K562 (cell line): ENCODE results near the gene GNA15. TPM values are rescaled to one million over a fixed set of nuclear protein-coding genes. Genes with fewer than 3 reads are reported as not detected.

ENCODE experiments used
- ATAC-seq: fragments of 200-7000 bp; cut with Tn5 transposase; 3 replicates; pipeline ENCODE4 v1.9.1; 2020; ENCODE audit warnings: moderate library complexity
- BruUV-seq: library from RNA; stranded (reverse); fragments of 400-500 nt; replicated peaks from 2 replicates; lab custom pipeline; 2021; lab: Mats Ljungman, UMichigan
- CTCF ChIA-PET: fragments of 300-600 bp; formaldehyde crosslinking; extraction: SDS; loops from one replicate; lab custom pipeline; 2021; ENCODE audit warnings: low intra/inter-chr PET ratio; lab: Yijun Ruan, JAX
- POLR2A ChIA-PET: fragments of 300-600, 350-650 bp; sonication (Branson Sonifier 250); formaldehyde crosslinking; extraction: SDS; loops from one replicate; lab custom pipeline; 2021; ENCODE audit warnings: antibody characterized with exemption, inconsistent platforms; lab: Yijun Ruan, JAX
- DNase-seq, 4 experiments: peaks; one replicate each; pipeline versions ENCODE4 v3.0.0 to v3.0.0-alpha.2; 2011 to 2018; ENCODE audit warnings: low spot score in 3 of 4, mixed read lengths in 3 of 4; ENCODE audit errors: extremely low read depth in 1 of 4
- FAIRE-seq: peaks from 2 replicates; lab custom pipeline; 2011; peaks lifted over from hg19 to GRCh38; lab: Jason Lieb, UNC
- H2AFZ ChIP-seq: 2 replicates; pipeline ENCODE4 v1.6.0; 2011; ENCODE audit warnings: low read depth, low read length, control low read depth, inconsistent platforms
- H3K27ac ChIP-seq: fragments of 200-600 bp; 3 replicates; pipeline ENCODE4 v1.8.0; 2011; ENCODE audit warnings: low read depth, mild to moderate bottlenecking, control low read depth, inconsistent platforms, low read length, moderate library complexity, mixed read lengths; ENCODE audit errors: extremely low read depth
- H3K27me3 ChIP-seq, 2 experiments: fragments of 300-600 bp in 1 of 2; 2 replicates in 1 of 2; 3 replicates in 1 of 2; pipeline versions ENCODE4 v1.6.0 to v1.8.0; 2011; ENCODE audit warnings: inconsistent platforms in 2 of 2, low read length in 2 of 2, mild to moderate bottlenecking in 1 of 2, mixed read lengths in 1 of 2, moderate library complexity in 1 of 2; ENCODE audit not compliant: control insufficient read depth in 2 of 2, insufficient read depth in 2 of 2
- H3K36me3 ChIP-seq: fragments of 300-600 bp; 3 replicates; pipeline ENCODE4 v1.8.0; 2011; ENCODE audit warnings: mild to moderate bottlenecking, low read length, inconsistent platforms; ENCODE audit not compliant: control insufficient read depth, insufficient read depth
- H3K4me1 ChIP-seq, 2 experiments: fragments of 200-600 bp in 1 of 2; replicated peaks in 1 of 2; 2 replicates in 1 of 2; 3 replicates in 1 of 2; pipeline versions ENCODE4 v1.5.1 to v1.8.0; 2011; ENCODE audit warnings: inconsistent platforms in 2 of 2, low read length in 2 of 2, mild to moderate bottlenecking in 1 of 2, mixed read lengths in 1 of 2, moderate library complexity in 1 of 2; ENCODE audit not compliant: control insufficient read depth in 2 of 2, insufficient read depth in 2 of 2
- H3K4me2 ChIP-seq: 2 replicates; pipeline ENCODE4 v1.6.1; 2011; ENCODE audit warnings: low read length, control low read depth, inconsistent platforms, mixed read lengths; ENCODE audit not compliant: insufficient read depth
- H3K4me3 ChIP-seq: fragments of 200-600 bp; sonication (generic), shearing (Covaris generic); 2 replicates; pipeline ENCODE4 v1.5.1; 2016; ENCODE audit warnings: control low read depth, inconsistent platforms
- H3K79me2 ChIP-seq: fragments of 200-600 bp; 3 replicates; pipeline ENCODE4 v1.8.0; 2011; ENCODE audit warnings: low read length, inconsistent platforms; ENCODE audit not compliant: control insufficient read depth, insufficient read depth
- H3K9ac ChIP-seq, 2 experiments: 2 replicates each; pipeline versions ENCODE4 v1.6.0 to v1.6.1; 2011; ENCODE audit warnings: low read depth in 2 of 2, low read length in 2 of 2, control low read depth in 1 of 2, inconsistent platforms in 1 of 2, mild to moderate bottlenecking in 1 of 2, mixed read lengths in 1 of 2; ENCODE audit not compliant: insufficient read depth in 1 of 2
- H3K9me1 ChIP-seq: one replicate; pipeline ENCODE4 v1.6.0; 2011; ENCODE audit warnings: inconsistent platforms, mild to moderate bottlenecking, low read length, moderate library complexity; ENCODE audit not compliant: control insufficient read depth, insufficient read depth
- H3K9me3 ChIP-seq: replicated peaks from 2 replicates; pipeline ENCODE4 v1.5.1; 2011; ENCODE audit warnings: low read depth, low read length, inconsistent platforms; ENCODE audit not compliant: control insufficient read depth, insufficient read depth
- H4K20me1 ChIP-seq: replicated peaks from 2 replicates; pipeline ENCODE4 v1.6.1; 2011; ENCODE audit warnings: low read length, inconsistent platforms, mixed read lengths; ENCODE audit not compliant: control insufficient read depth, insufficient read depth
- CBX1 ChIP-seq: sonication (generic); IDR thresholded peaks from 2 replicates; pipeline ENCODE4 v1.6.1; 2016; ENCODE audit warnings: antibody characterized with exemption, low read depth, mild to moderate bottlenecking
- CHAMP1 ChIP-seq: fragments of 450-650 bp; IDR thresholded peaks from 2 replicates; pipeline ENCODE4 v1.6.1; 2016; ENCODE audit warnings: mild to moderate bottlenecking
- DMBX1 ChIP-seq: fragments of 250-450 bp; sonication (Bioruptor Pico); IDR thresholded peaks from 2 replicates; pipeline ENCODE4 v1.8.0; 2022; ENCODE audit warnings: inconsistent platforms, mild to moderate bottlenecking, moderate library complexity, borderline replicate concordance
- MITF ChIP-seq: IDR thresholded peaks from 2 replicates; pipeline ENCODE4 v1.6.1; 2014; ENCODE audit warnings: antibody characterized with exemption
- POLR2B ChIP-seq: fragments of 450-650 bp; IDR thresholded peaks from 2 replicates; pipeline ENCODE4 v1.6.1; 2018; ENCODE audit warnings: low read depth; ENCODE audit not compliant: partially characterized antibody
- POLR2G ChIP-seq: fragments of 200-400 bp; formaldehyde crosslinking; IDR thresholded peaks from 2 replicates; pipeline ENCODE4 v1.6.1; 2017; ENCODE audit warnings: low read depth, mild to moderate bottlenecking, antibody characterized with exemption, low read length, moderate library complexity
- WGBS: fragments of 100-300 bp; shearing (Covaris generic); methylation state at CpG from one replicate; pipeline ENCODE4 v1.1.6; 2016; ENCODE audit warnings: low coverage, mixed read lengths; ENCODE audit not compliant: insufficient coverage; ENCODE audit errors: missing lambda C conversion rate; 5-methylcytosine and 5-hydroxymethylcytosine counted together
- in situ Hi-C: fragments of 300-500 bp; cut with MboI; formaldehyde crosslinking; loops from 4 replicates; pipeline ENCODE4 v1.15.0; 2018; ENCODE audit warnings: inconsistent platforms, mixed read lengths
- intact Hi-C: fragments of 100-400 bp; cut with micrococcal nuclease; formaldehyde crosslinking; loops from 2 replicates; pipeline ENCODE4 v1.14.2; 2022
- polyA plus RNA-seq, 8 experiments: library from polyadenylated mRNA; depleted of rRNA in 4 of 8; stranded (reverse) in 5 of 8; unstranded in 3 of 8; fragments of >200 nt; fragmentation: Nextera tagmentation in 2 of 8; fragmentation: Illumina TruSeq in 1 of 8; extraction: Ambion mirVana in 2 of 8; extraction: Trizol in 1 of 8; gene quantifications; 2 replicates each; pipeline versions ENCODE4 v1.2.1 to v1.2.3, GENCODE V29; 2011 to 2014; ENCODE audit warnings: inconsistent platforms in 1 of 8, missing spikeins in 1 of 8
- total RNA-seq, 7 experiments: library from RNA; depleted of rRNA in 6 of 7; stranded (reverse); fragments of >200 nt in 6 of 7; fragmentation: Illumina TruSeq in 2 of 7; extraction: Trizol in 2 of 7; gene quantifications; 2 replicates each; pipeline versions ENCODE4 v1.2.1 to v1.2.3, GENCODE V29; 2011 to 2021; ENCODE audit warnings: low replicate concordance in 1 of 7

GNA15 gene
- total and polyA plus RNA-seq, 9 of the 15 experiments (the other 6 are each of a cell fraction or from before 2014, with no cell fraction given) = 0.03 to 0.24 (median 0.11) TPM; not detected in 1

GRCh38 chr19:3210347-3211017 is 74.6 kb downstream of the GNA15 start (continued):
- TF ChIP-seq CBX1 (peak; percentile 83; the same call in 1 of the 2 replicates), POLR2B (peak; percentile 60)

- peaks cover 28% of the 10 kb centered on the region; the same call in 1 of the 3 replicates for H3K36me3 ChIP-seq
- no peak overlapping the region for H2AFZ ChIP-seq
- H3K4me2 ChIP-seq = no peak overlapping the region
- peak overlapping the region in 1 of 2 experiments; percentile 23; a peak in 1 of 4 replicates for H3K9ac ChIP-seq
- no TSS peak for BruUV-seq
- H3K4me3 ChIP-seq = no peak overlapping the region
- TF ChIP-seq MITF = no peak
- no peak for TF ChIP-seq CHAMP1
- TF ChIP-seq POLR2G = peak; percentile 63
- no peak for TF ChIP-seq DMBX1 (CRISPR knock-in tag)
- FAIRE-seq (no peak), ATAC-seq (no peak), DNase-seq (no peak)
- no peak overlapping the region for H3K27ac ChIP-seq
- H4K20me1 ChIP-seq = 0 out of 2 replicates have a peak, but pooled peaks cover 10% of the 10 kb centered on the region
- H3K9me3 ChIP-seq = no peaks in the 10 kb centered on the region
- in situ Hi-C loops (no loop called here), intact Hi-C loops (no loop called here)
- H3K27me3 ChIP-seq = no peaks in the 10 kb centered on the region
- ChIA-PET POLR2A (interaction anchor here (0.6 kb wide), 1 partner anchor 645 kb away, joined by 4 read pairs; no protein-coding TSS in a partner anchor), CTCF (interaction anchor here (0.8 kb wide), 1 partner anchor 255 kb away, joined by 3 read pairs; no protein-coding TSS in a partner anchor)
- no peaks in the 10 kb centered on the region for H3K79me2 ChIP-seq
- H3K9me1 ChIP-seq = peaks cover 3% of the 10 kb centered on the region
- 54% methylated on average over 9 of the region's 12 CpGs for WGBS
- H3K4me1 ChIP-seq = peaks cover 0 to 42% of the 10 kb centered on the region in 2 experiments; a peak in 2 of 5 replicates
These were observed 75.4 kb downstream of the GNA15 start for GRCh38 chr19:3211191-3211590.
